GM18868 (cell line): ENCODE measurements around the gene S100A5.

Experiments used
- ATAC-seq: cut with Tn5 transposase; IDR thresholded peaks from one replicate; pipeline ENCODE4 v1.9.1; 2021; ENCODE audit warnings: mild to moderate bottlenecking, moderate library complexity; ENCODE audit not compliant: unreplicated experiment

The S100A5 gene

GRCh38 chr1:153548722-153549688, 8.3 kb upstream of the S100A5 start, which contains the start of gene S100A3:
S100A3 (minus strand) TSS chr1:153549258; CDS start chr1:153548485, 773 bp downstream.
- ATAC-seq, result no peak

- ATAC-seq, result no peak
These were observed 7.1 kb upstream of the S100A5 start for GRCh38 chr1:153547560-153548551.

- ATAC-seq, result no peak
These were observed 6.2 kb upstream of the S100A5 start for GRCh38 chr1:153546796-153547559.

GRCh38 chr1:153546371-153546770, 5.6 kb upstream of the S100A5 start:
- ATAC-seq, result no peak

GRCh38 chr1:153545067-153546055, 4.6 kb upstream of the S100A5 start, which contains the start of gene S100A4:
S100A4 (minus strand) TSS chr1:153545806; CDS start chr1:153544794, 1,012 bp downstream.
- peak; percentile 81 for ATAC-seq

GRCh38 chr1:153544453-153545066, 3.8 kb upstream of the S100A5 start:
- ATAC-seq, result no peak

- ATAC-seq, result no peak
These were observed 3.0 kb upstream of the S100A5 start for GRCh38 chr1:153543736-153544135.

GRCh38 chr1:153542956-153543711, 2.4 kb upstream of the S100A5 start:
- no peak for ATAC-seq

- ATAC-seq, result no peak
These were observed 1.2 kb upstream of the S100A5 start for GRCh38 chr1:153541641-153542590.

GRCh38 chr1:153539395-153540093, 1.2 kb downstream of the S100A5 start:
- ATAC-seq, result no peak

- no peak for ATAC-seq
These were observed 2.4 kb downstream of the S100A5 start for GRCh38 chr1:153538315-153538821.

GRCh38 chr1:153537376-153537730, 3.4 kb downstream of the S100A5 start:
- no peak for ATAC-seq

GRCh38 chr1:153536671-153537375, 3.9 kb downstream of the S100A5 start:
- no peak for ATAC-seq

GRCh38 chr1:153536012-153536670, 4.6 kb downstream of the S100A5 start:
- ATAC-seq, result peak; percentile 62
